ENCODE measurements around the gene ITM2B.

DNA sequence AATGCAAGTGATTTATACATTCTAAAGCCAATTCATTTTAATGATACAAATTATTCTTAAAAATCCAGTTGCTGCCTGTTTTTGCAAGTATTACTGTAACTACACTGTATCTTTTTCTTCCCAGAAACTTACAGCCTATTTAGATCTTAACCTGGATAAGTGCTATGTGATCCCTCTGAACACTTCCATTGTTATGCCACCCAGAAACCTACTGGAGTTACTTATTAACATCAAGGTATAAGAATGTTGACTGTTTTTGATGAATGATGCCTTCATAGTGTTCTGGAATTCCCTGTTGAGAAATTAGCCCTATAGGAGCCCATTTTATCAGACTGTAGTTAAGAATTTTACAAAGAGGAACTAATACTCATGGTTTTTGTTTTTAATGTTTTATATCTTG lies 25.0 kb downstream of the ITM2B start:
- TF ChIP-seq POLR2A (IDR thresholded peaks at IDR 0.05) (no peak), CTCF (IDR thresholded peaks at IDR 0.05) (no peak), EP300 (IDR thresholded peaks at IDR 0.05) (no peak)

All from tibial nerve (tissue), 4 donors.